ENCODE data around the gene FLNB.

Gene FLNB

DNA sequence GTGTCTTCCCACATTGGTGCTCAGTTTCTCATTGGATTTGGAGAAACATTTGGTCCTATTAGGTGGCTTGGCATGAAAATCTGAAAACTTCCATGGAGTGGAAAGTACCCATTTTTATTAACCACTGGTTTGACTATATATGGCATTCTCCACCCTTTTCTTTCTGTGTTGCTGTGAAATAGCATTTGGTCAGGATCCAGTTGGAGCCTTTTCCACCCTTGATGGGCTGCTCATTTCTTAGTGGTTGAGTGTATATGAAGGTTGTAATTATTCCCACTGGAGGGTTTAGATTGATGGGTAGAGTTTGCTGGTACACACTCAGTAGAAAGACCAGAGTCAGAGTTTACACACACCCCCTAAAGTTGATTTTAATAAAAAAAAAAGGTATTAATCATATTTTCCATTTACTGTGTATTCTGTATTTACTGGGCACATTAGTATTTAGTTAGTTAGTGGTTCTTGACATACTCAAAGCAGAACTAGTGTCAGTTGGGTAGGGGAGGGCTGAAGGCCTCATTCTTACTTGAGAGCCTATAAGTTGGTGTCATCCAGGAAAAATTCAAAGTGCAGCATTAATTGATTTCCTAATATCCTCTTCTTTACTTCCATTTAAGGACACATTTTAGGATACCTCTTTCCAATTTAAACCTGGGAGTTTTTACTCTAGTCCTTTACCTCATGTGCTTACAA lies 69.5 kb downstream of the FLNB start:
- H3K27me3 Mint-ChIP-seq, result no peaks in the 10 kb centered on the region
- DNase-seq (ENCODE audit: low spot score in 2 of 2), result no peak
- H3K36me3 Mint-ChIP-seq (ENCODE audit: insufficient read depth), result peaks cover 10% of the 10 kb centered on the region
- no peak overlapping the region for H3K4me3 Mint-ChIP-seq
- H3K4me1 Mint-ChIP-seq, result peaks cover 24% of the 10 kb centered on the region
- no peak for ATAC-seq (replicated peaks; ENCODE audit: extremely low read depth, poor library complexity, severe bottlenecking)
- no peak overlapping the region for H3K27ac Mint-ChIP-seq (ENCODE audit: low read depth)
- H3K9me3 Mint-ChIP-seq, result no peaks in the 10 kb centered on the region

DNA sequence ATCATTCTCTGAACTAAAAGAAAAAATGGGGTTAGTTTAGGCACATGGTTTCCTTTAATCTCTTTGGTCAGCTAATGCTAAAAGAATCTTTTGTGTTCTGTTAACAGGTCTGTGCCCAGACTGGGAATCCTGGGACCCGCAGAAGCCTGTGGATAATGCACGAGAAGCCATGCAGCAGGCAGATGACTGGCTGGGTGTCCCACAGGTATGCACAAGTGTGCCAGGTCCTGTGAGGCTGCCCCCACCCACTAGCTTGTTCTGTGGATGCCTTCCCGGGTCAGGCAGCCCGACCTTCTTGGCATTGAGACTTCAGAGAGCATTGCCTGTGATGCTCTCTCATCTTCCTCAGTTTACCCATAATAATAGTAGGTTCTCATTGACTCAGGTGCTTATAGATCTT lies 70.4 kb downstream of the FLNB start:
- DNase-seq (ENCODE audit: low spot score in 2 of 2) (no peak), ATAC-seq (replicated peaks; ENCODE audit: extremely low read depth, poor library complexity, severe bottlenecking) (no peak)
- H3K4me3 Mint-ChIP-seq, result no peak overlapping the region
- H3K27ac Mint-ChIP-seq (ENCODE audit: low read depth), result no peak overlapping the region
- H3K36me3 Mint-ChIP-seq (ENCODE audit: insufficient read depth), result peaks cover 10% of the 10 kb centered on the region
- no peaks in the 10 kb centered on the region for H3K27me3 Mint-ChIP-seq
- peaks cover 24% of the 10 kb centered on the region for H3K4me1 Mint-ChIP-seq
- no peaks in the 10 kb centered on the region for H3K9me3 Mint-ChIP-seq

DNA sequence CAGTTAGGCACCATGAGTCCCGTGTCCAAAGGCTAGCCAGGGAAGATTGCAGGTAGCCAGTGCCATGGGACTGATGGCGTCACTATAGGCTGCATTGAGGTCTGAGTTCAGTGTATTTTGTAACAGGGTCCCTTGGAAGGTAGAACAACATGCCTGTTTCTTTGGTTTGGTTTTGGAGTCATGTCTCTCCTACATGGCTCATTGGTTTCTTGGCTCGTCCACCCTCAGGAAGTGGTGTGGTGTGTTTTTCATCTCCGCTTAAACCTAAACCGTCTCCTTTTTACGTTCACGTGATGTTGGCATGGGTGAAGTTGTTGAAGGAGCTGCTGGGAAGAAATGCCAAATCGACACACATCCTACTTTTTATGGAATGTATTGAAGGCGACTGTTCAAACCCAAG lies 71.6 kb downstream of the FLNB start:
- Mint-ChIP-seq H3K4me1 (peaks cover 15% of the 10 kb centered on the region), H3K4me3 (no peak overlapping the region), H3K36me3 (ENCODE audit: insufficient read depth) (peaks cover 10% of the 10 kb centered on the region), H3K27ac (ENCODE audit: low read depth) (no peak overlapping the region), H3K27me3 (no peaks in the 10 kb centered on the region), H3K9me3 (no peaks in the 10 kb centered on the region)
- DNase-seq (ENCODE audit: low spot score in 2 of 2) (no peak), ATAC-seq (replicated peaks; ENCODE audit: extremely low read depth, poor library complexity, severe bottlenecking) (no peak)

DNA sequence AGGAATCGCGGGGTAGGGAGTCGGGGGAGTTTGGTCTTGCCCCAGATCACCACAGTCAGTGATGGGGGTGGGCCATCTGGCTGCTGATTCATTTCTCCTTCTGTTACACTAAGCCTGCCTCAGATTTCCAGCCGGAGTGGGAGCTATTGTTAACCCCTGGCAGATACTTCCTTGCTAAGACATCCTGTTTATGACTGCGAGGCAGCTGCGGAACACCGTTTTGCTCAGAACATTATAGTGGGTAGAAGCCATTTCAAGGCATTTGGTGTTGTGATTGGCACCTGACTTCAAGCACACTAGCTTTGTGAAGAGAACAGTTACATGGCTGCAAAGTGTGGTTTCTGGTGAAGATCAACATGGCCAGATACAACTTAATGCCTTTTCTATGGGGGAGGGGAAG lies 73.8 kb downstream of the FLNB start:
- Mint-ChIP-seq H3K27me3 (no peaks in the 10 kb centered on the region), H3K27ac (ENCODE audit: low read depth) (no peak overlapping the region), H3K9me3 (no peaks in the 10 kb centered on the region), H3K36me3 (ENCODE audit: insufficient read depth) (peaks cover 14% of the 10 kb centered on the region), H3K4me1 (peaks cover 16% of the 10 kb centered on the region), H3K4me3 (no peak overlapping the region)
- ATAC-seq (replicated peaks; ENCODE audit: extremely low read depth, poor library complexity, severe bottlenecking) (no peak), DNase-seq (ENCODE audit: low spot score in 2 of 2) (no peak)

DNA sequence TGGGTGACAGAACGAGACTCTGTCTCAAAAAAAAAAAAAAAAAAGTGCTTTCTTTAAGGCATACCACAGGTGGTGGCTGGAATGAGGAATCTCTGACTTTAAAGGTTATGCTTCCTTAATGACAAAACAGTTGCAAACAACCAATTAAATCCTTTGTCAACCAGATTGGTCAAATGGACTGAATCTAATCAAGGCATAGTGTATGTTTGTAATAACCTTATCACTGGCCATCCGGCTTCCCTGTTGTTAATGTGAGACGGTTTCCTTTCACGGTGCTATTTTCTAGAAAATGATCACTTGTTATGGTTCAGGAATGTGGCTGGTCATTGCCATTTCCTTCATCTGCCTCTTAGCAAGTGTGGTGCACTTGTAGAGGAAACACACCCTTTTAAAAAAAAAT lies 75.9 kb downstream of the FLNB start:
- ATAC-seq (replicated peaks; ENCODE audit: extremely low read depth, poor library complexity, severe bottlenecking) (no peak), DNase-seq (ENCODE audit: low spot score in 2 of 2) (no peak)
- peaks cover 16% of the 10 kb centered on the region for H3K4me1 Mint-ChIP-seq
- H3K36me3 Mint-ChIP-seq (ENCODE audit: insufficient read depth), result peaks cover 12% of the 10 kb centered on the region
- no peak overlapping the region for H3K27ac Mint-ChIP-seq (ENCODE audit: low read depth)
- no peaks in the 10 kb centered on the region for H3K27me3 Mint-ChIP-seq
- H3K4me3 Mint-ChIP-seq, result no peak overlapping the region
- H3K9me3 Mint-ChIP-seq, result no peaks in the 10 kb centered on the region

DNA sequence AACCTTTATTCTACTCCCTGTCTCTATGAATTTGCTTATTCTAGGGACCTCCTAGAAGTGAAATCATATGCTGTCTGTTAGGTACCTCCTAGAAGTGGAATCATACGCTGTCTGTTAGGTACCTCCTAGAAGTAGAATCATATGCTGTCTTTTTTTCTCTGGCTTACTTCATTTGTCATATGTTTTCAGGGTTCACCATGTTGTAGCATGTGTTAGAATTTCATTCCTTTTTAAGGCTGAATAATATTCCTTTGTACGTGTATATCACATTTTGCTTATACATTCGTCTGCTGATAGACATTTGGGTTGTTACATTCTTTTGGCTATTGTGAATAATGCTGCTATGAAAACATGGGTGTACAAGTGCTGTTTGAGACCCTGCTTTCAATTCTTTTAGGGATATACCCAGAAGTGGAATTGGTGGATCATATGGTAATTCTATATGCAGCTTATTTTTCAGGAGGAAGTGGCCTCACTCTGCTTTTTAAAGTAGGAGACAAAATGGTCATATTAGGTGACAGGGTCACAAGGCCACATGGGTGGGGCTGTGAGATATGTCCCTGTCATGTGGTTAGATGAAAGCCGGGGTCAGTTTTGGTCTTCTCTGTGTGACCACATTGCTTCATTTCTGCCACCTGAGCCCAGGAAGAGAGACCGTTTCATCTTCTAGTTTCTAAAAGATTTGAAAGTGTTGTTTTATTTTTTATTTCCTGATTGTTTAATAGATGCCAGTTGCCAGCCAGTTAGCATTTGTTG lies 76.7 kb downstream of the FLNB start:
- Mint-ChIP-seq H3K4me1 (peaks cover 16% of the 10 kb centered on the region), H3K27ac (ENCODE audit: low read depth) (peak overlapping the region; percentile 38), H3K4me3 (no peak overlapping the region), H3K27me3 (no peaks in the 10 kb centered on the region), H3K36me3 (ENCODE audit: insufficient read depth) (peaks cover 10% of the 10 kb centered on the region), H3K9me3 (no peaks in the 10 kb centered on the region)
- no peak for DNase-seq (ENCODE audit: low spot score in 2 of 2)
- ATAC-seq (replicated peaks; ENCODE audit: extremely low read depth, poor library complexity, severe bottlenecking), result no peak

DNA sequence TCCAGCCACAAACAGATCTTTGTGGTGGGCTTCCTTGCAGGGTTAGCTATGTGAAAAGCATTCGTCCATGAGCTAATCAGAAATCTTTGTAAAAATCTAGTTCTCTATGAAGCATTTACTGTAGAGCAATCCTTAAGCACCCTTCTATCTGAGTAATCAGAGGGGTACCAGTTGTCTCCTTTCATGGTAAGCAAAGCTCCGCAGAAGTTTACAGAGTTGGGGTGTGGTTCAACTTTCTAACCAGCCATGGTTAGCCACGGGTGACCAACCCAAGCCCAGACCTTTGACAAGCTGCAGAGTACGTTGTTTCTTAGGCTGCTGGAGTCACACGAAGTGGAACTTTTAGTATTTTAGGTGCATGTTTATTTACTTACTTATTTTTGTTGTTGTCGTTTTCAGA lies 77.4 kb downstream of the FLNB start:
- ATAC-seq (replicated peaks; ENCODE audit: extremely low read depth, poor library complexity, severe bottlenecking), result no peak
- peak overlapping the region; percentile 38 for H3K27ac Mint-ChIP-seq (ENCODE audit: low read depth)
- H3K27me3 Mint-ChIP-seq, result no peaks in the 10 kb centered on the region
- no peak overlapping the region for H3K4me3 Mint-ChIP-seq
- H3K4me1 Mint-ChIP-seq, result peaks cover 16% of the 10 kb centered on the region
- peaks cover 8% of the 10 kb centered on the region for H3K36me3 Mint-ChIP-seq (ENCODE audit: insufficient read depth)
- DNase-seq (ENCODE audit: low spot score in 2 of 2), result no peak
- H3K9me3 Mint-ChIP-seq, result no peaks in the 10 kb centered on the region

DNA sequence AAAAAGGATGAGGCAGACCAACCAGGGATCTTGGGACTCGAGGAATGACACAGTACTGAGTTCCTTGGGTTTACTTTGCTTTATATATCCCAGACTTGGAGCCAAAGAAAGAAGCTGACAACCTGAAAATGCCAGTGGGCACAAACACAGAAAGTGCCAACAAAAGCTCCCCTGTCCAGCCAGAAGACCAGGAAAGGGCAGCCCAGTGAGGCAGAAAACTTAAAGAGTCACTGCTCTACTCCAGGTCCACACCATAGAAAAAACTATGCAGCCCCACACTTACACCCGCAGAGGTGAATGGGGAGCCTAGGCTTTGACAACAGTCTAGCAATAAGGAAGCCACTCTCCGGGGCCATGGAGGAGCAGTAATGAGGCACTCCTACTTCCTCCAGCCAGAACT lies 80.3 kb downstream of the FLNB start:
- Mint-ChIP-seq H3K4me3 (no peak overlapping the region), H3K9me3 (no peaks in the 10 kb centered on the region), H3K27me3 (no peaks in the 10 kb centered on the region), H3K36me3 (ENCODE audit: insufficient read depth) (peaks cover 8% of the 10 kb centered on the region), H3K27ac (ENCODE audit: low read depth) (no peak overlapping the region), H3K4me1 (peaks cover 11% of the 10 kb centered on the region)
- no peak for ATAC-seq (replicated peaks; ENCODE audit: extremely low read depth, poor library complexity, severe bottlenecking)
- DNase-seq (ENCODE audit: low spot score in 2 of 2), result no peak

DNA sequence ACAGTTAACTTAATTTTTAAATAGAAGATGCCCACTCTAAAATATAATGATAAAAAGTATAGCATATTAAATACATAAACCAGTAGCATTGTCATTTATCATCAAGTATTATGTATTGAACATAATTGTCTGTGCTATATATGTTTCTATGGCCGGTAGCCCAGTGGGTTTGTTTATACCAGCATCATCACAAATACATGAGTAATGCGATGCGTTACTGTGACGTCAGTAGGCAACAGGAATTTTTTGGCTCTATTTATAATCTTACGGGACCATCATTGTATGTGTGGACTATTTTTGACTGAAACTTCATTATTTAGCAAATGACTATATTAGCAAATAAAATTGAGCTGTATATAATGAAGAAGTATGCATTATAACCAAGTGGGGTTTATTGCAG lies 82.1 kb downstream of the FLNB start:
- no peaks in the 10 kb centered on the region for H3K9me3 Mint-ChIP-seq
- H3K4me1 Mint-ChIP-seq, result peaks cover 5% of the 10 kb centered on the region
- no peak overlapping the region for H3K27ac Mint-ChIP-seq (ENCODE audit: low read depth)

DNA sequence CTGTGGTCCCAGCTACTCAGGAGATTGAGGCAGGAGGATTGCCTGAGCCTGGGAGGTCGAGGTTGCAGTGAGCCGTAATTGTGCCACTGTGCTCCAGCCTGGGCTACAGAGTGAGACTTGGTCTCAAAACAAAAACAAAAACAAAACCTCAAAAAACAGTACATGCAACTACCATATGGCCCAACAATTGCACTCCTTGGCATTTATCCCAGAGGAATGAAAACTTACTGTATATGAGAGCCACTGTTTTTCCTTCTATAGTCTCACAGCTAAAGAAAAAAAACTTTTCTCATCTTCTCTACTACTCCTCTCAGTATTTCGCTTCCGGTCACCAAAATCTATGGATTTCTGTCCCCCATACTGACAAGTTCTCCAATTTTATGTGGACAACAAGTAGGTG lies 84.3 kb downstream of the FLNB start:
- ATAC-seq (replicated peaks; ENCODE audit: extremely low read depth, poor library complexity, severe bottlenecking) (no peak), DNase-seq (ENCODE audit: low spot score in 2 of 2) (no peak)
- Mint-ChIP-seq H3K27ac (ENCODE audit: low read depth) (no peak overlapping the region), H3K27me3 (no peaks in the 10 kb centered on the region), H3K9me3 (no peaks in the 10 kb centered on the region), H3K36me3 (ENCODE audit: insufficient read depth) (peaks cover 9% of the 10 kb centered on the region), H3K4me3 (no peak overlapping the region), H3K4me1 (no peaks in the 10 kb centered on the region)

More for the DNA sequence above, 82.1 kb downstream of the FLNB start:
- Mint-ChIP-seq H3K27me3 (no peaks in the 10 kb centered on the region), H3K36me3 (ENCODE audit: insufficient read depth) (peaks cover 6% of the 10 kb centered on the region), H3K4me3 (no peak overlapping the region)
- ATAC-seq (replicated peaks; ENCODE audit: extremely low read depth, poor library complexity, severe bottlenecking) (no peak), DNase-seq (ENCODE audit: low spot score in 2 of 2) (no peak)

DNA sequence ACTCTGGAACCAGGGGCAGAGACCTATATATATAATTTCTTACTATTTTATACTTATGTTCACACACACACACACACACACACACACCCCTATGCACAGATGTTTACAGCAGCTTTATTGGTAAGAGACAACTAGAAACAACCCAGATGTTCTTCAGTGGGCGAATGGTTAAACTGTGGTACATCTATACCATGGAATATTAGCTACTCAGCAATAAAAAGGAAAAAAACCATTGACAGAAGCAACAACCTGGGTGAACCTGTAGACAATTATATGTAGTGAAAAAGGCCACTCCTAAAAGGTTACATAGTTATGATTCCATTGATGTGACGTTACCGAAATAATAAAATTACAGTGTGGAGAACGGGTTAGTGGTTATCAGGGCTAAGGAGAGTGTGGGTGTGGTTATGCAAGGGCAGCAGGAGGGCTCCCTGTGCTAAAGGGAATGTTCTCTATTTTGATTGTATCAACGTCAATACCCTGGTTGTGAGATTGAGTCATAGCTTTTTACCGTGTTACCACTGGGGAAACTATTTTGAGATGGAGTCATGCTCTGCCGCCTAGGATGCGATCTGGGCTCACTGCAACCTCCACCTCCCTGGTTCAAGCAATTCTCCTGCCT lies 85.5 kb downstream of the FLNB start:
- H3K9me3 Mint-ChIP-seq, result no peaks in the 10 kb centered on the region
- H3K36me3 Mint-ChIP-seq (ENCODE audit: insufficient read depth), result peaks cover 13% of the 10 kb centered on the region
- no peaks in the 10 kb centered on the region for H3K27me3 Mint-ChIP-seq
- H3K27ac Mint-ChIP-seq (ENCODE audit: low read depth), result no peak overlapping the region
- no peak overlapping the region for H3K4me3 Mint-ChIP-seq
- H3K4me1 Mint-ChIP-seq, result no peaks in the 10 kb centered on the region
- DNase-seq (ENCODE audit: low spot score in 2 of 2) (no peak), ATAC-seq (replicated peaks; ENCODE audit: extremely low read depth, poor library complexity, severe bottlenecking) (no peak)

DNA sequence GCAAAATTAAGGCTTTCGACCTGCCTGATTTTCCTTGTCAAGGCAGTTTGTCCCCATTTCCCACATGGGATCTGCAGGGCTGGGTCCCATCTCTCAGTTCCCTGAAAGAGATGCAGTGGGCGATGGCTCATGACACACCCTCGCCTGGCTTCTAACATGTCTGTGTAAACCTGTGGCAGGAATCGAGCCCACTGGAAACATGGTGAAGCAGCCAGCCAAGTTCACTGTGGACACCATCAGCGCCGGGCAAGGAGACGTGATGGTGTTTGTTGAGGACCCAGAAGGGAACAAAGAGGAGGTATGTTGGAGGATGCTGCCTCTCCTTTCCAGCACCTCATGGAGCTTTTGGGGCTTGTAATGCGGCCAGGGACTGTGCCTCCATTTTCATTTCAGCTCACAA lies 86.4 kb downstream of the FLNB start:
- no peaks in the 10 kb centered on the region for H3K9me3 Mint-ChIP-seq
- no peaks in the 10 kb centered on the region for H3K27me3 Mint-ChIP-seq
- ATAC-seq (replicated peaks; ENCODE audit: extremely low read depth, poor library complexity, severe bottlenecking) (no peak), DNase-seq (ENCODE audit: low spot score in 2 of 2) (no peak)
- H3K36me3 Mint-ChIP-seq (ENCODE audit: insufficient read depth), result peaks cover 11% of the 10 kb centered on the region
- no peak overlapping the region for H3K27ac Mint-ChIP-seq (ENCODE audit: low read depth)
- no peak overlapping the region for H3K4me3 Mint-ChIP-seq
- no peaks in the 10 kb centered on the region for H3K4me1 Mint-ChIP-seq

DNA sequence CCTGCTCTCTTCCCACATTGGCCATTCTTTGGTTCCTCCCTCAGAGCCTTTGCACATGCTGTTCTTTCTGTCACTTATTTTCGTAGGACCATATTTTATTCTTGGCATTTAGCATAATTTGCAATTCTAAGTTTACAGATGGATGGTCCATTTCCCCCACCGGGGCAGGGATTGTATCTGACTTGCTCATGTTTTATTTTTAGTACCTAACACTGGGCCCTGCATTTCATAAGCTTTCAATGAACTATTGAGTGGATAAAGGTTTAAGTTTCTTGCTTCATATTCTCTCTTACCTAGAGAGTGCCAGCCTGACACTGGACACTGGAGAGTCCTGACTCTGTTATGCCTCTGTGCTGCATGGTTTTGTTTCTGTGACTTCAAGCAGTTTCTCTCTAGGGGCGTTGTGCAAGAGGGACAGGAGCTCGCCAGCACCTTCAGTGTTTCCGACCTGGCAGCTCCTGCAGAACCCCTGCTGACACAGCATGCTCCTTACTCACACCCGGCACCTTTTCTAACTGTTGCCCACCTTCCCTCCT lies 87.4 kb downstream of the FLNB start:
- H3K36me3 Mint-ChIP-seq (ENCODE audit: insufficient read depth), result peaks cover 13% of the 10 kb centered on the region

More for the DNA sequence above, 87.4 kb downstream of the FLNB start:
- no peaks in the 10 kb centered on the region for H3K27me3 Mint-ChIP-seq
- no peaks in the 10 kb centered on the region for H3K4me1 Mint-ChIP-seq
- DNase-seq (ENCODE audit: low spot score in 2 of 2), result no peak
- H3K27ac Mint-ChIP-seq (ENCODE audit: low read depth), result no peak overlapping the region
- no peak for ATAC-seq (replicated peaks; ENCODE audit: extremely low read depth, poor library complexity, severe bottlenecking)
- no peaks in the 10 kb centered on the region for H3K9me3 Mint-ChIP-seq
- no peak overlapping the region for H3K4me3 Mint-ChIP-seq

Measured in central memory CD8-positive, alpha-beta T cell (primary cell).